Ascending aorta (tissue), 2 donors: ENCODE data around the gene CLVS2. TPM values are rescaled to one million over a fixed set of nuclear protein-coding genes. Genes with fewer than 3 reads are reported as not detected.

Experiments
- DNase-seq, 2 donors: peaks; one replicate each; pipeline ENCODE4 v3.0.0-alpha.2; 2019; ENCODE audit warnings: low spot score in 2 of 2
- H3K27ac ChIP-seq, 2 donors: fragments of 200-600 bp; sonication (generic); one replicate each; pipeline ENCODE4 v1.5.1; 2016 to 2017; ENCODE audit warnings: mild to moderate bottlenecking in 1 of 2
- H3K27me3 ChIP-seq: fragments of 200-600 bp; sonication (generic); one replicate; pipeline ENCODE4 v1.5.1; 2017
- H3K36me3 ChIP-seq, 2 donors: fragments of 200-600 bp; sonication (generic); one replicate each; pipeline ENCODE4 v1.5.1; 2016
- H3K4me1 ChIP-seq, 2 donors: fragments of 200-600 bp; sonication (generic); one replicate each; pipeline ENCODE4 v1.5.1; 2016 to 2017; ENCODE audit warnings: mild to moderate bottlenecking in 1 of 2
- H3K4me3 ChIP-seq, 2 donors: fragments of 200-600 bp; sonication (generic); one replicate each; pipeline ENCODE4 v1.5.1; 2016 to 2017; ENCODE audit warnings: mild to moderate bottlenecking in 1 of 2
- H3K9me3 ChIP-seq, 2 donors: fragments of 200-600 bp; sonication (generic); one replicate each; pipeline ENCODE4 v1.5.1; 2016
- CTCF ChIP-seq, 3 experiments: fragments of 200-600 bp in 2 of 3; fragments of 450-650 bp in 1 of 3; sonication (generic) in 2 of 3; IDR thresholded peaks; one replicate each; pipeline ENCODE4 v1.5.1; 2016 to 2019; ENCODE audit warnings: antibody characterized with exemption in 3 of 3, mild to moderate bottlenecking in 1 of 3, moderate library complexity in 1 of 3
- intact Hi-C: fragments of 100-400 bp; cut with DNase I; formaldehyde crosslinking; loops from one replicate; pipeline ENCODE4 v1.15.1; 2023
- total RNA-seq: library from RNA; depleted of rRNA; stranded (reverse); fragments of >200 nt; gene quantifications from one replicate; pipeline ENCODE4 v1.1.0, GENCODE V29; 2016

CLVS2 gene
- total RNA-seq, 1 donor from 2014 or later = not detected

GRCh38 chr6:123042401-123042800 lies 46.4 kb downstream of the CLVS2 start:
- Histone ChIP-seq H3K27ac (no peak overlapping the region), H3K27me3 (no peaks in the 10 kb centered on the region), H3K9me3 (no peaks in the 10 kb centered on the region), H3K4me3 (no peak overlapping the region), H3K4me1 (no peaks in the 10 kb centered on the region), H3K36me3 (no peaks in the 10 kb centered on the region)
- no peak for TF ChIP-seq CTCF (IDR thresholded peaks at IDR 0.05)
- no peak for DNase-seq
- intact Hi-C loops = no loop called here

- Histone ChIP-seq H3K27me3 (no peaks in the 10 kb centered on the region), H3K4me3 (no peak overlapping the region), H3K36me3 (no peaks in the 10 kb centered on the region), H3K4me1 (no peaks in the 10 kb centered on the region), H3K9me3 (no peaks in the 10 kb centered on the region), H3K27ac (no peak overlapping the region)
- no peak for DNase-seq
- intact Hi-C loops = no loop called here
- TF ChIP-seq CTCF (IDR thresholded peaks at IDR 0.05) = no peak
Measured at GRCh38 chr6:123044341-123044860, 48.4 kb downstream of the CLVS2 start.

DNA sequence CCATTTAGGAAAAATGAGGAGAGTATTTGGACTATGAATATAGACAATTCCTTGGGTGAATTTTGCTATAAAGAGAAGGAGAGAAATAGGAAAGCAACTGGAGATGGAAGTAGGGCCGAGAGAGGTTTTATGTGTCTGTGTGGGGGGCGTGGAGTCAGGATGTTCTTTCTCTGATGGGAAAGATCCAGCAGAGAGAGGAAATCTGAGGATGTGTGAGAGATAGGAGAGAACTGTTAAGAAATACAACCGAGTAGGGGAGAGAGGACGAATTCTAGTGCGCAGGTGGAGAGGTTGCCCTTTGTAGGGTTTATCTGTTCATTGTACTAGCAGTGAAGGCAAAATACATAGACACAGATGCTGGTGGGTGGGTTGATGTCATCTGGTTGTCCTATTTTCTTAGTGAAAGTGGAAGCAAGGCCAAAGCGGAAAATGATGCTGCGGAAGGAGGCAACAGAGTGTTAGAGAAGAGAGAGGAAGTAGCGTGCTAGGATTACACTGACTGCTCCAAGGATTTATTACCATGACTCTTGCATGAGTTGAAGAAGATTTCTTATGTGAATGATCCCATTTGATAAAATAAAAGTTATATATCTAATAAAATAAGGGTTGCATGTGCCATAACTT lies 57.7 kb downstream of the CLVS2 start:
- Histone ChIP-seq H3K4me1 (no peaks in the 10 kb centered on the region), H3K36me3 (no peaks in the 10 kb centered on the region), H3K9me3 (no peaks in the 10 kb centered on the region), H3K27me3 (no peaks in the 10 kb centered on the region), H3K4me3 (no peak overlapping the region), H3K27ac (no peak overlapping the region)
- no peak for TF ChIP-seq CTCF (IDR thresholded peaks at IDR 0.05)
- intact Hi-C loops = no loop called here
- no peak for DNase-seq

DNA sequence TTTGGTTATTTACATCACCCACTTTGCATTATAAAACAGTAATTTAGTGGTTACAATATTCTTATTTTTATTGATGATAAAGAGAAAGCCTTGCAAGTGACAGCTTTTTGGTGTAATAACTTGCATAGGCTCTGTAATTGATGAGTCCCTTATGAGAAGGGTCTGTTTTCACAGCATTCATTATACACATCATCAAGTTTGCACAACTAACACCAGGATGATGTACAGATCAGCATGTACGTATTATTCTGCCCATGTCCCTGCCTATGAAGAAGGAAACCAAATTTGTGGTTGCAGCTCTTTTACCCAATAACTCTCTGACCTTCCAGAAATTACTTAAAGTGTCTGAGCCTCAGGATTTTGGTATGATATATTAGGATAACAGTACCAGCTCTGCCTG lies 59.2 kb downstream of the CLVS2 start:
- Histone ChIP-seq H3K36me3 (no peaks in the 10 kb centered on the region), H3K4me1 (no peaks in the 10 kb centered on the region), H3K9me3 (no peaks in the 10 kb centered on the region), H3K27ac (no peak overlapping the region), H3K27me3 (no peaks in the 10 kb centered on the region), H3K4me3 (no peak overlapping the region)
- no peak for TF ChIP-seq CTCF (IDR thresholded peaks at IDR 0.05)
- no peak for DNase-seq
- intact Hi-C loops = no loop called here

GRCh38 chr6:123062670-123063069 lies 66.6 kb downstream of the CLVS2 start:
- Histone ChIP-seq H3K36me3 (no peaks in the 10 kb centered on the region), H3K27ac (no peak overlapping the region), H3K9me3 (no peaks in the 10 kb centered on the region), H3K4me3 (no peak overlapping the region), H3K27me3 (no peaks in the 10 kb centered on the region), H3K4me1 (no peaks in the 10 kb centered on the region)
- no peak for DNase-seq
- no peak for TF ChIP-seq CTCF (IDR thresholded peaks at IDR 0.05)
- intact Hi-C loops = no loop called here

DNA sequence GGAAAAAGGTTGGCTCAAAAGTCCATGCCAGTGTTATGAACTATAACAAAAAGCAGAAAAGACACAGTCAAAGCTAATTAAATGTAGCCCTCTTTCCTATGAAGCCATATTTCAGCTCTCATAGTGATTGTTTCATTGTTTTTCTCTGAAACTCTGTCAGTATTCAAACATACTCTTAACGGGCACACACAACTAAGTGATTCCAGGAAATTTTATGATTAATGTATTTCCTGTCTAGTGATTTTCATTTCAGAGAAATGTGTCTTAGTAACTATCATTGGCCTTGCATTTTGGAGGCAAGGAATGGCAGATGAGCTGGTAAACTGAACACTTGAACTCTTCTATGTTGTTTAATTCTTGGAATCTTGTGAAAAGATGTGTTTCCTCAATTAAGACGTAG lies 68.0 kb downstream of the CLVS2 start:
- Histone ChIP-seq H3K4me1 (no peaks in the 10 kb centered on the region), H3K4me3 (no peak overlapping the region), H3K27me3 (no peaks in the 10 kb centered on the region), H3K27ac (no peak overlapping the region), H3K36me3 (no peaks in the 10 kb centered on the region), H3K9me3 (no peaks in the 10 kb centered on the region)
- no peak for TF ChIP-seq CTCF (IDR thresholded peaks at IDR 0.05)
- DNase-seq = no peak
- intact Hi-C loops = no loop called here
